HG03175 (cell line): Measurements from ENCODE around the gene IKZF1.
A peak's percentile ranks its signal among the peaks of the same experiment; 100 is the strongest.

Source experiments
- ATAC-seq: cut with Tn5 transposase; IDR thresholded peaks from one replicate; pipeline ENCODE4 v1.9.1; 2021; ENCODE audit warnings: mild to moderate bottlenecking, moderate library complexity; ENCODE audit not compliant: unreplicated experiment

Gene IKZF1

GRCh38 chr7:50404392-50404791 is 99.9 kb downstream of the IKZF1 start:
- no peak for ATAC-seq

- no peak for ATAC-seq
These were observed 100.7 kb downstream of the IKZF1 start for GRCh38 chr7:50405221-50405620.

GRCh38 chr7:50406935-50407334 is 102.4 kb downstream of the IKZF1 start:
- no peak for ATAC-seq

- ATAC-seq, result peak; percentile 46
These were observed 105.6 kb downstream of the IKZF1 start for GRCh38 chr7:50409856-50410745.

GRCh38 chr7:50411332-50411731 is 106.8 kb downstream of the IKZF1 start:
- ATAC-seq, result no peak

- no peak for ATAC-seq
These were observed 108.5 kb downstream of the IKZF1 start for GRCh38 chr7:50412973-50413372.

- ATAC-seq, result no peak
These were observed 109.0 kb downstream of the IKZF1 start for GRCh38 chr7:50413561-50413960.

GRCh38 chr7:50415844-50416364 is 111.4 kb downstream of the IKZF1 start:
- no peak for ATAC-seq

- ATAC-seq, result peak; percentile 82
These were observed 112.1 kb downstream of the IKZF1 start for GRCh38 chr7:50416527-50417182.

- ATAC-seq, result peak; percentile 83
These were observed 113.6 kb downstream of the IKZF1 start for GRCh38 chr7:50418086-50418515.

GRCh38 chr7:50418526-50419290 is 114.2 kb downstream of the IKZF1 start:
- no peak for ATAC-seq

- no peak for ATAC-seq
These were observed 116.5 kb downstream of the IKZF1 start for GRCh38 chr7:50421043-50421442.

- ATAC-seq, result no peak
These were observed 118.3 kb downstream of the IKZF1 start for GRCh38 chr7:50422858-50423257.

GRCh38 chr7:50423860-50424259 is 119.3 kb downstream of the IKZF1 start:
- ATAC-seq, result no peak

- no peak for ATAC-seq
These were observed 120.8 kb downstream of the IKZF1 start for GRCh38 chr7:50425318-50425717.

- no peak for ATAC-seq
These were observed 121.9 kb downstream of the IKZF1 start for GRCh38 chr7:50426280-50427045.

GRCh38 chr7:50427518-50427917 is 123.0 kb downstream of the IKZF1 start:
- ATAC-seq, result no peak

GRCh38 chr7:50428911-50429310 is 124.4 kb downstream of the IKZF1 start:
- ATAC-seq, result no peak

GRCh38 chr7:50431316-50431715 is 126.8 kb downstream of the IKZF1 start:
- ATAC-seq, result no peak

- no peak for ATAC-seq
These were observed 127.3 kb downstream of the IKZF1 start for GRCh38 chr7:50431722-50432305.
